ENCODE data around the gene DENND4C.

Gene DENND4C

GRCh38 chr9:19270421-19270949 lies 40.0 kb downstream of the DENND4C start:
- Histone ChIP-seq H2AFZ (ENCODE audit: low read depth, low read length, severe bottlenecking) (no peak overlapping the region), H4K20me1 (ENCODE audit: low read depth, low read length) (no peaks in the 10 kb centered on the region), H3K27me3 (ENCODE audit: low read length) (no peaks in the 10 kb centered on the region), H3K27ac (ENCODE audit: low read depth, low read length) (no peak overlapping the region), H3F3A (ENCODE audit: insufficient read depth) (no peaks in the 10 kb centered on the region), H3K79me2 (ENCODE audit: insufficient read depth, low read length) (peaks cover 16% of the 10 kb centered on the region), H3K9ac (ENCODE audit: low read length) (no peak overlapping the region), H3K36me3 (ENCODE audit: low read length) (no peaks in the 10 kb centered on the region), H3K4me3 (ENCODE audit: insufficient read depth, low read length, poor library complexity, severe bottlenecking) (no peak overlapping the region), H3K4me2 (ENCODE audit: low read depth, low read length, poor library complexity, severe bottlenecking) (no peak overlapping the region), H3K9me2 (replicated peaks; ENCODE audit: insufficient read depth, low read length) (no peaks in the 10 kb centered on the region), H3K9me3 (ENCODE audit: insufficient read depth, low read length) (no peaks in the 10 kb centered on the region; the same call in 1 of the 2 replicates)
- no peak for TF ChIP-seq EZH2phosphoT487 (conservative IDR thresholded peaks at IDR 0.05; ENCODE audit: low read length)
- TF ChIP-seq CTCF (IDR thresholded peaks at IDR 0.05; ENCODE audit: insufficient read depth, low read length, poor library complexity, severe bottlenecking): no peak

GRCh38 chr9:19271081-19271480 lies 40.6 kb downstream of the DENND4C start:
- Histone ChIP-seq H3K4me3 (ENCODE audit: insufficient read depth, low read length, poor library complexity, severe bottlenecking) (no peak overlapping the region), H2AFZ (ENCODE audit: low read depth, low read length, severe bottlenecking) (no peak overlapping the region), H3K9me2 (replicated peaks; ENCODE audit: insufficient read depth, low read length) (no peaks in the 10 kb centered on the region), H3K27me3 (ENCODE audit: low read length) (no peaks in the 10 kb centered on the region), H3K79me2 (ENCODE audit: insufficient read depth, low read length) (peaks cover 16% of the 10 kb centered on the region), H3K9me3 (ENCODE audit: insufficient read depth, low read length) (no peaks in the 10 kb centered on the region; the same call in 1 of the 2 replicates), H4K20me1 (ENCODE audit: low read depth, low read length) (no peaks in the 10 kb centered on the region), H3K36me3 (ENCODE audit: low read length) (no peaks in the 10 kb centered on the region), H3K27ac (ENCODE audit: low read depth, low read length) (no peak overlapping the region), H3F3A (ENCODE audit: insufficient read depth) (no peaks in the 10 kb centered on the region), H3K4me2 (ENCODE audit: low read depth, low read length, poor library complexity, severe bottlenecking) (no peak overlapping the region), H3K9ac (ENCODE audit: low read length) (no peak overlapping the region)
- TF ChIP-seq EZH2phosphoT487 (conservative IDR thresholded peaks at IDR 0.05; ENCODE audit: low read length) (no peak), CTCF (IDR thresholded peaks at IDR 0.05; ENCODE audit: insufficient read depth, low read length, poor library complexity, severe bottlenecking) (no peak)

GRCh38 chr9:19281801-19282200 lies 51.3 kb downstream of the DENND4C start:
- Histone ChIP-seq H3K27me3 (ENCODE audit: low read length) (no peaks in the 10 kb centered on the region), H3K9ac (ENCODE audit: low read length) (no peak overlapping the region), H3K36me3 (ENCODE audit: low read length) (peaks cover under 1% of the 10 kb centered on the region; the same call in 1 of the 2 replicates), H3K4me3 (ENCODE audit: insufficient read depth, low read length, poor library complexity, severe bottlenecking) (no peak overlapping the region), H4K20me1 (ENCODE audit: low read depth, low read length) (0 out of 2 replicates have a peak, but pooled peaks cover 8% of the 10 kb centered on the region), H3K79me2 (ENCODE audit: insufficient read depth, low read length) (no peaks in the 10 kb centered on the region), H2AFZ (ENCODE audit: low read depth, low read length, severe bottlenecking) (no peak overlapping the region), H3F3A (ENCODE audit: insufficient read depth) (no peaks in the 10 kb centered on the region), H3K27ac (ENCODE audit: low read depth, low read length) (no peak overlapping the region), H3K9me2 (replicated peaks; ENCODE audit: insufficient read depth, low read length) (no peaks in the 10 kb centered on the region), H3K4me2 (ENCODE audit: low read depth, low read length, poor library complexity, severe bottlenecking) (no peak overlapping the region), H3K9me3 (ENCODE audit: insufficient read depth, low read length) (no peaks in the 10 kb centered on the region)
- TF ChIP-seq EZH2phosphoT487 (conservative IDR thresholded peaks at IDR 0.05; ENCODE audit: low read length) (no peak), CTCF (IDR thresholded peaks at IDR 0.05; ENCODE audit: insufficient read depth, low read length, poor library complexity, severe bottlenecking) (no peak)

Measured in SU-DHL-6 (cell line).